K562 (cell line): ENCODE data around the gene DNAJB1.
A peak's percentile ranks its signal among the peaks of the same experiment; 100 is the strongest.

Source experiments
- CTCF ChIP-seq, 3 experiments: IDR thresholded peaks in 2 of 3; conservative IDR thresholded peaks in 1 of 3; 2 replicates each; pipeline ENCODE4 v1.5.1; 2011 to 2012; ENCODE audit warnings: low read length in 3 of 3, mild to moderate bottlenecking in 3 of 3, control low read depth in 2 of 3, improper control_type of control experiment in 1 of 3, inconsistent platforms in 1 of 3, low read depth in 1 of 3, mixed read lengths in 1 of 3, moderate library complexity in 1 of 3; ENCODE audit not compliant: insufficient read depth in 2 of 3
- EP300 ChIP-seq: IDR thresholded peaks from 2 replicates; pipeline ENCODE4 v1.6.1; 2012; ENCODE audit warnings: low read length, improper control_type of control experiment
- FOXA1 ChIP-seq: fragments of 450-650 bp; IDR thresholded peaks from 2 replicates; pipeline ENCODE4 v1.6.1; 2016; ENCODE audit warnings: mild to moderate bottlenecking, borderline replicate concordance
- NFYB ChIP-seq: IDR thresholded peaks from 2 replicates; pipeline ENCODE4 v1.6.1; 2011; ENCODE audit warnings: mild to moderate bottlenecking, moderate library complexity; ENCODE audit not compliant: insufficient read length; ENCODE audit errors: extremely low read depth
- POLR2G ChIP-seq: fragments of 200-400 bp; formaldehyde crosslinking; IDR thresholded peaks from 2 replicates; pipeline ENCODE4 v1.6.1; 2017; ENCODE audit warnings: low read depth, mild to moderate bottlenecking, antibody characterized with exemption, low read length, moderate library complexity
- REST ChIP-seq, 2 experiments: fragments of 450-650 bp; formaldehyde crosslinking in 1 of 2; IDR thresholded peaks; 2 replicates each; pipeline versions ENCODE4 v1.4.0 to v1.6.1; 2014 to 2020; ENCODE audit warnings: mild to moderate bottlenecking in 2 of 2, borderline replicate concordance in 1 of 2, low read depth in 1 of 2
- RREB1 ChIP-seq: fragments of 250-450 bp; sonication (Bioruptor Pico); IDR thresholded peaks from 2 replicates; pipeline ENCODE4 v1.4.0; 2020

GRCh38 chr19:14475251-14476073 is 42.7 kb downstream of the DNAJB1 start, which contains the start of gene PTGER1:
- no peak for TF ChIP-seq RREB1 (CRISPR knock-in tag)
- peak; percentile 77 for TF ChIP-seq POLR2G
- no peak for TF ChIP-seq EP300
- peak in 2 of 3 experiments; percentile 62 to 75; a peak in 5 of 6 replicates for TF ChIP-seq CTCF (IDR thresholded peaks at IDR 0.05 in 2 of 3, conservative IDR thresholded peaks at IDR 0.05 in 1 of 3; ENCODE audit: insufficient read depth in 2 of 3, low read depth in 1 of 3, low read length in 3 of 3)
- TF ChIP-seq NFYB, result no peak
- peak; percentile 15; the same call in 1 of the 2 replicates for TF ChIP-seq REST (IDR thresholded peaks at IDR 0.05; ENCODE audit: borderline replicate concordance)
- TF ChIP-seq REST (CRISPR knock-in tag; IDR thresholded peaks at IDR 0.05; ENCODE audit: low read depth), result no peak
- TF ChIP-seq FOXA1, result no peak
